ENCODE results near the gene QSOX2.

The QSOX2 gene

DNA sequence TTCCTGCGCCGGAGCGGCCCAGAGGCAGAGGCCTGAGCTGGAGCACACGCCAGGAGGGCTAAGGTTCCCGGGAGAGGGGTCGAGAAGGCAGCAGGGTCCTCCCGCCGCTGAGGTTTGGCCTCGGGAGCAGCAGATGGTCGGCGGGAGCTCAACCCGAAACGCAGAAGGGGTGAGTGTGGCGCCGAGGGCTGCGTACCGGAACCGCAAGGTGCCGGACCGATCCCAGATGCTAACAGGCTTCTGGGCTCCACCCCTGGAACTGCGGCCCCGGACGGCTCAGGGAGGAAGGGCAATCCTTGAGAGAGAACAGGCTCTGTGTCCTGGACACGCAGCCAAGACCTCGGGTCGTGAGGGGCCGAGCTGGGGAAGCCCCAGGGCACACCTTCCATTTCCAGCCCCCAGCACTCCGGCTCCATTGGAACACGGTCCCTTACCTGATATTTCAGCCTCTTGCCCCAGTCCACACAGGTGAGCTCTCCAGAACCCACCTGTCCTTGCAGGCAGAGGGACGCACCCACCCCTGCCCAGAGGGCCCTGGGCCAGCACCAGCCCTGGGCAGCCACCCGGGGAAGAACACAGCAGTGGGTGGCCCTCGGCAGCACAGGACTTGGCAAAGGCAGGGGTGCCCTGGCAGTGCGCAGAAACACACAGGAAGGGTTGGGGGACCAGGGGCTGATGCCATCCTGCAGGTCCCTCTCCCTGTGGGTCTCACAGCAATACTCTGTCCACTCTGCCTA, 42.0 kb downstream of the QSOX2 start:
- DNase-seq (ENCODE audit: low read depth): no peak

- no peak for DNase-seq (ENCODE audit: low read depth)
Observed at GRCh38 chr9:136202454-136203407, 42.9 kb downstream of the QSOX2 start.

- DNase-seq (ENCODE audit: low read depth): no peak
Observed at GRCh38 chr9:136201609-136202453, 43.8 kb downstream of the QSOX2 start.

DNA sequence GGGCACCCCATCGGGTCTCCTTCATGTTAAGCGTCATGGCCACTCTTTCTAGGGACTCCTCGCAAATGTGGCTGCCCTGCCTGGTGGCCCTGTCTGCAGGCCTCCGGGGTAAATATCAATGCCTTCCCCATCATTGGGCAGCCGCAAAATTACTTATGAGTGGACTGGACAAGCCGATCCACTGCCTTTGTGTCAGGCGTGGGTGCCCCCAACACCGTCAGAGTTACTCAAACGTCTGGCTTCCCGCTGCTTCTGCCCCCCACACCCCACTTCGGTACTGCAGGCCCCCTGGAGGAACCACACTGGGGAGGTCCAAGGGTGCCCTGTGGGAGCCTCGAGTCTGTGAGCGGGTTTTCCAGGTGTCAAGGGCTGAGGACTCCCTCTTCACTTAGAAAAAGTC, 44.4 kb downstream of the QSOX2 start:
- no peak for DNase-seq (ENCODE audit: low read depth)

GRCh38 chr9:136200424-136200823, 45.2 kb downstream of the QSOX2 start:
- no peak for DNase-seq (ENCODE audit: low read depth)

- no peak for DNase-seq (ENCODE audit: low read depth)
Observed at GRCh38 chr9:136199391-136200288, 46.0 kb downstream of the QSOX2 start.

GRCh38 chr9:136198605-136199083, 47.0 kb downstream of the QSOX2 start:
- DNase-seq (ENCODE audit: low read depth): no peak

GRCh38 chr9:136197930-136198604, 47.5 kb downstream of the QSOX2 start:
- no peak for DNase-seq (ENCODE audit: low read depth)

DNA sequence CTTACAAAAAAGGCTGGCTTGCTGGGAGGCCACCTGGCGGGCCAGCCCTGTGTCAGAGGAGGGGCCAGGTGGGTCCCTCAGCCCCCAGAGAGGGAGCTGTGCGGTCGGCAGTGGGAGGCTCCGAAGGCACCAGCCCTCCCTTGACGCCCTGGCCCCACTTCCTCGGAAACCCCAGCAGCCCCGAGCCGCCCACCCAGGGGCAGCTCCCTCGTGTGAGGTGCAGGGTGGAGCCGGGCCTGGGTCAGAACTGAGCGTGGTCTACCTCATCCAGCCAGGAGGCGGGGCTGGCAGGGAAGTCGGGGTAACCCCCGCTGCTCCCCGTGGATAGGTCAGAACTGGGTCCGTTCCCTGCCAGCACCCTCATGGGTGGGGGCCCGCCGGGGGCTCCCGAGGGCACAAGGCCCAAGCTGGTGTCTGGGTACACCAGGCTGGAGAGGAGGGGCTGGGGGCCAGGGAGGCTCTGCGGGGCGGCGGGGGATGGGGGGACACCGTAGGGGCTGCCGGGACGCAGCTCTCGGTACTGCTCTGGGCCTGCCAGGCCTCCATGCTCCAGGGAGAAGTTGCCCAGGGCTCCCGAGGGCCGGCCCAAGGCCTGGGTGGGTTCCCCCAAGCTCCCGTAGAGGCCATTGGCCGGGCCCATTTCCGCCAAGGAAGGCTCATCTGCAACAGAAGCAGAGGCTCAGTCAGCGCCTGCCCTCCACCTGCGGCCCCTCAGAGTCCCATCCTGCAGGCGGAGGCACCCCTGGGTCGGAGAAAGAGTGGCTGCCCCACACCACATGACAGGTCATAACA, 48.3 kb downstream of the QSOX2 start:
- DNase-seq (ENCODE audit: low read depth): no peak

GRCh38 chr9:136196404-136197083, 49.1 kb downstream of the QSOX2 start:
- DNase-seq (ENCODE audit: low read depth): no peak

DNA sequence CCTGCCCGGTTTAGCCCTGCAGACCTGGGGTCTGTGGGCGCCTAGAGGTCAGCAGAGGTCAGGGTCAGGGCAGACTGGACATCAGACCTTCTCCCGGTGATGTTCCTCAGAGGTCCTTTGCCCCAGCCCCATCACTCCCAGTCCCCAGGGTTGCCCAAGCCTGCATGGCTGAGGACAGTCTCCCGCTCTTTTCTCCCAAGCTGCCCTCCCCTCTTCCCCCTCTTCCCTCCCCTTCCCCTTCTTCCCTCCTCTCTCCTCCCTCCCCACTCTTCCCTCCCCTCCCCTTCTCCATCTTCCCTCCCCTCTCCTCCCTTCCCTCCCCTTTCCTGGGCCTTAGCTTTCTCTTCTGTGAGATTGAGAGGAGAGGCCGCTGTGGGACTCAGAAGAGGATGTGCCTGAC, 51.1 kb downstream of the QSOX2 start:
- no peak for DNase-seq (ENCODE audit: low read depth)

DNA sequence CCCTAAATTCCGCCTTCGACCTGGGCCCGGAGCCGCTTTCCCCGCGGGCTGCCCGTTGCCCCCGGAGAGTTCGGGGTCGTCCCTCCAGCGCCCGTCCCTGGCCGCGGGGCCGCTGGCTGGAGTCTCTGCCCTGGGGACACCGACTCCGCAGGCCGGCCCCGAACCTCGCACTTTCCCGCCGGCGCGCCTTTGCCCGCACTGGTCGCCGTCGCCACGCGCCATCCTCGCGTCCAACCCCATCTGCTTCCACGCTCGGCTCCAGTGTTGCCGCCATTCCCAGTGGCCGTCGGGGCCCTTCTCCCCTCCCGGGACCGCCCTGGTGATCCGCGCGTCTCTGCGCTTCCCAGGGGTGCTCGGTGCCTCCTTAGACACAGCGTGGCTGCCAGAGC, 51.7 kb downstream of the QSOX2 start:
- DNase-seq (ENCODE audit: low read depth): no peak

DNA sequence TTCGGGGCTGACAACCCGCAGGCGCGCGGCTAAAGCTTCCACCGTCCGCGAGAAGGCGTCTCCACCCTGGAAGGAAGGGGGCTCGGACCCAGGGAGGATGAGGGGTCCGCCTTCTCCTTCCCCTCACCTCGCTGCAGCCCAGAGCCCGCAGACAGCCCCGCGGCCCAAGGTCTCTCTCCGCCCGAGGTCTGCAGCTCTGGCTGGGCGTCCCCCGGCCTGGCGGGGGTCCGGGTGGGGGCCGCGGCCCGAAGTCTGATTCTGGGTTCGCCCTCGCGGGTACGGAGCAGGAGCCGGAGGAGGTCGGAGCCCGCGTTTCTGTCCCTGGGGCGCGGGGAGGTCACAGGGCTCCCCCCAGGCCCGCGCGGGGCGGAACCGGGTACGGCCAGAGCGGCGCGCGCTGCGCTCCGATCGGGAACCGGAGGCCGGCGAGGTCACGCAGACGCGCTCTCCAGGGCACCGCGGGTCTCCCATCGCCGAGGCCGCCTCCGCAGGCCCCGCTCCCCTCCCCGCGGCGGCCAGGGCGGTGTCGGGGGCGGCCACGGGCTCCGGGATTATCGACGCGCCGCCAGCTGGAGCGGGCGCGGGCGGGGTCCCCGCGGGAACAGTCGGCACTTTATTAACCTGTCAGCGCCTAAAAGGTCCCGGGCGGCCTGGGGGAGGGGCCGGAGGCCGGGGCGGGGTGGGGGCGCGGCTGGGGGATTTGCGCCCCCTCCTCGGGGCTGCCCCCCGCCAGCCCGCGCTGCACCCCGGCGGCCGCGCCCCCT, 52.3 kb downstream of the QSOX2 start:
- DNase-seq (ENCODE audit: low read depth): no peak

DNA sequence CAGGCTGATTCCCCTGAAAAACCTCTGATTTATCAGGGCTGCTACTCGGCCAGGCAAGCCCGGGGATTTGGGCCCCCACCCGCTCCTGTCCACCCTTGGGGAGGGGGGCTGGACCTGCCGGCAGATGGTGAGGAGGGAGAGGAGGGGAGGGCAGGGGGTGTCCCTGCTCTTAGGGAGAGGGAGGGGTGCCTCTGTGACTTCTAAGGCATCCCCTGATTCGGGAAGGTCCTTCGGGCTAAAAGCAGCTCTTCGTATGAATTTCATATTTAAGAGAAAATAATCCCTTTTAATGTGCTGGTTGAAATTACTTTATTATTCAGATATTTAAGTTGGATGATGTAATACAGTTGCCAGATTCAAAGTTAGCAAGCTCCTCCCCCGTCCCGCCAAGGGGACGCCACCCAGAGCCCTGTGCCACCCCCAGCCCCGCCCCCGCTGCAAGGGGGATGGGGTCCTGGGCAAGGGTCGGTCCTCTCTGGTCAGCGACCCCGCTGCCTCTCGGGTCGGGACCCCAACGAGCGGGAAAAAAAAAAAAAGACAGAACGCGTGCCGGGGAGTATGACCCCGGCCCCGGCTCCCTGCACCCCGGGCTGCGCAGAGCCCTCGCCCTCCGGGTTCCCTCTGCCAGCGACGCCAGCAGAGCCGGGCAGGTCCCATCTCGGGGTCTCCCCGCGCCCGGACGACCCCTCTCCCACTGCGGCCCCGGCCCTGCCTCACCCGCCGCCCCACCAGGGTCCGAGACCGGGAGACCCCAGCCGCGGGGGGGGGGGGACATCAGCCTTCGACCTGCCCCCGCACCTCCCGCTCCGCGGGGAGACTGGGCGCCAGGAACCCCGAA, 53.1 kb downstream of the QSOX2 start:
- no peak for DNase-seq (ENCODE audit: low read depth)

GRCh38 chr9:136191960-136192286, 53.7 kb downstream of the QSOX2 start:
- no peak for DNase-seq (ENCODE audit: low read depth)

- no peak for DNase-seq (ENCODE audit: low read depth)
Observed at GRCh38 chr9:136191099-136191959, 54.3 kb downstream of the QSOX2 start.

GRCh38 chr9:136190656-136191055, 55.0 kb downstream of the QSOX2 start:
- no peak for DNase-seq (ENCODE audit: low read depth)
